Progenitor cell of endocrine pancreas (in vitro differentiated cells): Measurements from ENCODE around the gene FAM222A. TPM values are rescaled to one million over a fixed set of nuclear protein-coding genes. Genes with fewer than 3 reads are reported as not detected.

Source experiments
- DNase-seq: peaks from one replicate; pipeline ENCODE4 v3.0.0; 2021; ENCODE audit warnings: low spot score; ENCODE audit not compliant: unreplicated experiment
- H3K27ac Mint-ChIP-seq: 2 replicates; pipeline ENCODE4 v1.8.0; 2021; ENCODE audit warnings: mild to moderate bottlenecking, moderate library complexity, mixed read lengths
- H3K27me3 Mint-ChIP-seq: 2 replicates; pipeline ENCODE4 v1.8.0; 2021; ENCODE audit warnings: mixed read lengths
- H3K36me3 Mint-ChIP-seq: 2 replicates; pipeline ENCODE4 v1.8.0; 2022; ENCODE audit warnings: mixed read lengths; ENCODE audit not compliant: insufficient read depth
- H3K4me1 Mint-ChIP-seq: 2 replicates; pipeline ENCODE4 v1.8.0; 2021; ENCODE audit warnings: low read depth, mixed read lengths
- H3K4me3 Mint-ChIP-seq: 2 replicates; pipeline ENCODE4 v1.8.0; 2021; ENCODE audit warnings: low read depth, mild to moderate bottlenecking, moderate library complexity, mixed read lengths
- H3K9me3 Mint-ChIP-seq: 2 replicates; pipeline ENCODE4 v1.8.0; 2021; ENCODE audit warnings: low read depth, mixed read lengths
- CTCF ChIP-seq: fragments of 200-600 bp; sonication (generic); IDR thresholded peaks from one replicate; pipeline ENCODE4 v1.5.0; 2021; ENCODE audit warnings: antibody characterized with exemption, mild to moderate bottlenecking; ENCODE audit not compliant: unreplicated experiment
- total RNA-seq: library from RNA; stranded (reverse); gene quantifications from 2 replicates; pipeline ENCODE4 v1.2.1, GENCODE V29; 2021

Gene FAM222A
- total RNA-seq, 1 donor from 2014 or later: 11.6 TPM

- H3K27me3 Mint-ChIP-seq: no peaks in the 10 kb centered on the region
- H3K27ac Mint-ChIP-seq: no peak overlapping the region
- TF ChIP-seq CTCF: no peak
- H3K4me3 Mint-ChIP-seq: no peak overlapping the region
- no peaks in the 10 kb centered on the region for H3K9me3 Mint-ChIP-seq
- no peak for DNase-seq
- H3K36me3 Mint-ChIP-seq: no peaks in the 10 kb centered on the region
- no peaks in the 10 kb centered on the region for H3K4me1 Mint-ChIP-seq
Observed at GRCh38 chr12:109798691-109799090, 85.1 kb downstream of the FAM222A start.

GRCh38 chr12:109800536-109800935 is 86.9 kb downstream of the FAM222A start:
- no peaks in the 10 kb centered on the region for H3K4me1 Mint-ChIP-seq
- no peaks in the 10 kb centered on the region for H3K27me3 Mint-ChIP-seq
- H3K27ac Mint-ChIP-seq: no peak overlapping the region
- no peaks in the 10 kb centered on the region for H3K9me3 Mint-ChIP-seq
- no peaks in the 10 kb centered on the region for H3K36me3 Mint-ChIP-seq
- no peak overlapping the region for H3K4me3 Mint-ChIP-seq
- TF ChIP-seq CTCF: no peak
- DNase-seq: no peak

GRCh38 chr12:109802828-109803227 is 89.2 kb downstream of the FAM222A start:
- Mint-ChIP-seq H3K9me3 (no peaks in the 10 kb centered on the region), H3K36me3 (no peaks in the 10 kb centered on the region), H3K27ac (no peak overlapping the region), H3K4me1 (no peaks in the 10 kb centered on the region), H3K4me3 (no peak overlapping the region), H3K27me3 (no peaks in the 10 kb centered on the region)
- no peak for TF ChIP-seq CTCF
- no peak for DNase-seq

GRCh38 chr12:109803678-109804077 is 90.1 kb downstream of the FAM222A start:
- TF ChIP-seq CTCF: no peak
- no peaks in the 10 kb centered on the region for H3K36me3 Mint-ChIP-seq
- no peaks in the 10 kb centered on the region for H3K9me3 Mint-ChIP-seq
- H3K27me3 Mint-ChIP-seq: no peaks in the 10 kb centered on the region
- no peak for DNase-seq
- H3K4me1 Mint-ChIP-seq: no peaks in the 10 kb centered on the region
- no peak overlapping the region for H3K27ac Mint-ChIP-seq
- H3K4me3 Mint-ChIP-seq: no peak overlapping the region

GRCh38 chr12:109804820-109805761 is 91.5 kb downstream of the FAM222A start:
- H3K4me1 Mint-ChIP-seq: no peaks in the 10 kb centered on the region
- H3K27me3 Mint-ChIP-seq: no peaks in the 10 kb centered on the region
- no peaks in the 10 kb centered on the region for H3K36me3 Mint-ChIP-seq
- peak; percentile 46 for DNase-seq
- H3K4me3 Mint-ChIP-seq: no peak overlapping the region
- no peaks in the 10 kb centered on the region for H3K9me3 Mint-ChIP-seq
- peak; percentile 96 for TF ChIP-seq CTCF
- H3K27ac Mint-ChIP-seq: no peak overlapping the region
